NB4 (cell line): ENCODE data around the gene SLCO4A1.
A peak's percentile ranks its signal among the peaks of the same experiment; 100 is the strongest.

Source experiments
- DNase-seq: peaks from one replicate; pipeline ENCODE4 v3.0.0; 2010; ENCODE audit warnings: low read depth
- H3K4me3 ChIP-seq: one replicate; pipeline ENCODE4 v1.5.1; 2011; ENCODE audit warnings: mild to moderate bottlenecking, low read depth, low read length, moderate library complexity
- MYC ChIP-seq: IDR thresholded peaks from 2 replicates; pipeline ENCODE4 v1.6.1; 2011; ENCODE audit warnings: low read depth, low read length
- POLR2A ChIP-seq: IDR thresholded peaks from 2 replicates; pipeline ENCODE4 v1.6.1; 2011; ENCODE audit warnings: mild to moderate bottlenecking; ENCODE audit not compliant: insufficient read length; ENCODE audit errors: extremely low read depth
- TF ChIP-seq, protein P1 (sequence below): IDR thresholded peaks from one replicate; pipeline ENCODE4 v1.5.1; 2012; ENCODE audit warnings: low read depth, low read length
- TF ChIP-seq, protein P2 (sequence below): IDR thresholded peaks from 2 replicates; pipeline ENCODE4 v1.6.1; 2011; ENCODE audit warnings: low read depth, low read length

The SLCO4A1 gene

DNA sequence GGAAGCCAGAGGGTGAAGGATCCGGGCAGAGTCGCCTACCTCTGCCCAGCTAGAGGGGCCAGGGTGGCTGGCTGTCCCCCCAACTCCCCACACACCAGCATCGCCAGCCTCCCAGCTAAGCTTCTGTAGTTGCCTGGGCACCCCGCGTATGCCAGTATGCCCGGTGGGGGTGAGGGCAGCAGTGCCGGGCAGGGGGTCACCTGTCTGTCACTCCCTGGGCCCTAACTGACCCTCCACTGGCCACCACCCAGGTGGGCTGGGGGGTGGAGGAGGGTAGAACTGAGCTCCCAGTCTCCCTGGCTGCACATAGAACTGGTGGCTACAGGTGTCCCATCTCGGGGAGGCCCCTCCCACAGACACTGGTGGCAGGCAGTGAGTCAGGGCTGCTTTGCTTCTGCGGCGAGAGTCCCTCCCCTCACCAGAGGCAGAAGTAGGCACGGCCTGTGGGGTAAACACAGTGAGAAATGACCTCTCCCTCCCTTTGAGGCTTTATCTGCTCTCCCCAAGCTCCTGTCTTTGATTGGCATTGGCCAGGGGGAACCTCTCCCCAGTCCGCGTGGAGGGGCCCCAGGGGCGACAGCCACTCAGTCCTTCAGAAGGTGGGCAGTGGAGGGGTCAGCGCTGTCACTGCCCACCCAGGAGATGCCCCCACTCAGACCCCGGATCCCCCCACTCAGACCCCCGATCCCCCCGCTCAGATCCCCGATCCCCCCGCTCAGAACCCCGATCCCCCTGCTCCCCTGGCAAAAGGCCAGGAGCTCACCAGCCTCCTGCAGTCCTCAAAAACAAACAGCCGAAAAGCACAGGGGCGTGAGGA lies 68.8 kb downstream of the SLCO4A1 start:
- TF ChIP-seq, protein P1, sequence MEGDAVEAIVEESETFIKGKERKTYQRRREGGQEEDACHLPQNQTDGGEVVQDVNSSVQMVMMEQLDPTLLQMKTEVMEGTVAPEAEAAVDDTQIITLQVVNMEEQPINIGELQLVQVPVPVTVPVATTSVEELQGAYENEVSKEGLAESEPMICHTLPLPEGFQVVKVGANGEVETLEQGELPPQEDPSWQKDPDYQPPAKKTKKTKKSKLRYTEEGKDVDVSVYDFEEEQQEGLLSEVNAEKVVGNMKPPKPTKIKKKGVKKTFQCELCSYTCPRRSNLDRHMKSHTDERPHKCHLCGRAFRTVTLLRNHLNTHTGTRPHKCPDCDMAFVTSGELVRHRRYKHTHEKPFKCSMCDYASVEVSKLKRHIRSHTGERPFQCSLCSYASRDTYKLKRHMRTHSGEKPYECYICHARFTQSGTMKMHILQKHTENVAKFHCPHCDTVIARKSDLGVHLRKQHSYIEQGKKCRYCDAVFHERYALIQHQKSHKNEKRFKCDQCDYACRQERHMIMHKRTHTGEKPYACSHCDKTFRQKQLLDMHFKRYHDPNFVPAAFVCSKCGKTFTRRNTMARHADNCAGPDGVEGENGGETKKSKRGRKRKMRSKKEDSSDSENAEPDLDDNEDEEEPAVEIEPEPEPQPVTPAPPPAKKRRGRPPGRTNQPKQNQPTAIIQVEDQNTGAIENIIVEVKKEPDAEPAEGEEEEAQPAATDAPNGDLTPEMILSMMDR: no peak
- TF ChIP-seq POLR2A (no peak), MYC (no peak)
- TF ChIP-seq, protein P2, sequence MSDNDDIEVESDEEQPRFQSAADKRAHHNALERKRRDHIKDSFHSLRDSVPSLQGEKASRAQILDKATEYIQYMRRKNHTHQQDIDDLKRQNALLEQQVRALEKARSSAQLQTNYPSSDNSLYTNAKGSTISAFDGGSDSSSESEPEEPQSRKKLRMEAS: no peak
- DNase-seq: peak; percentile 75
- peak overlapping the region; percentile 32 for H3K4me3 ChIP-seq

DNA sequence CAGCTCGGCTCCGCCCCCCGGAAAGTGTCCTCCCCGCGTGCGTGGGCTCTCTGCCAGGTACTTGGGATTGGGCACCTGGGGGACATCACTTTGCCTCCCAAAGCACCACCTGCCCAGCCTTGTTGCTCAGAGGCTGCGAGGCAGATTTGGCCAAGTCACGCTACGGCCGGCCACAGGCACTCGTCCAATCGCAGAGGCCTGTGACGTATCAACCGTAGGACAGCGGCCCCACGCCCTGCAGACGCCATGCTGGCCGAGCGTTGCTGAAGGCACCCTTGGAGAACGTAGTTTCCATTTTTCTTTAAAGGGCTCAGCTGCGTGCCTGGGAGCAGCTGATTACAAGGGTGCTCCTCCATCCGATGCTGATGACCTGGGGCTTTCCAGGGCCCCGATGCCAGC lies 69.4 kb downstream of the SLCO4A1 start:
- TF ChIP-seq POLR2A: no peak
- TF ChIP-seq, protein P1: no peak
- TF ChIP-seq, protein P2: no peak
- TF ChIP-seq MYC: no peak
- no peak for DNase-seq
- no peak overlapping the region for H3K4me3 ChIP-seq

DNA sequence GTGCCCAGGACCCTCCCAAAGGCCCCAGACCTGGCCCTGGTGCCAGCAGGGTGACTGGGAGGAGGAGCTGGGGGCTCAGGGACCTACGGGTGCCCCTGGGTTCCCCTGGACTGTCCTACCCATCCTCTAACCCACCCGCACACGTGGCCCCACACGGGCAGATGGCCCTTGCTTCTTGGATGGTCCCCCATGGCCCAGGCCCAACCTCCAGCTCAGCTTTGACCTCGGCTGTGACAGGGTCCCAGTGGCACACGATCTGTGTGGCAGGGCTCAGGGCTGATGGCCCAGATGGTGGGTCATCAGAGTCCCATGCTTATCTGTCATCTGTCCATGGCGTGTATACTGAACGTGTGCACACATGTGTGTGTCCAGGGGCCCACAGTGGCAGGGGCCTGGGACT lies 70.3 kb downstream of the SLCO4A1 start:
- DNase-seq: no peak
- TF ChIP-seq POLR2A: no peak
- TF ChIP-seq MYC: no peak
- TF ChIP-seq, protein P2: no peak
- TF ChIP-seq, protein P1: no peak
- H3K4me3 ChIP-seq: no peak overlapping the region

DNA sequence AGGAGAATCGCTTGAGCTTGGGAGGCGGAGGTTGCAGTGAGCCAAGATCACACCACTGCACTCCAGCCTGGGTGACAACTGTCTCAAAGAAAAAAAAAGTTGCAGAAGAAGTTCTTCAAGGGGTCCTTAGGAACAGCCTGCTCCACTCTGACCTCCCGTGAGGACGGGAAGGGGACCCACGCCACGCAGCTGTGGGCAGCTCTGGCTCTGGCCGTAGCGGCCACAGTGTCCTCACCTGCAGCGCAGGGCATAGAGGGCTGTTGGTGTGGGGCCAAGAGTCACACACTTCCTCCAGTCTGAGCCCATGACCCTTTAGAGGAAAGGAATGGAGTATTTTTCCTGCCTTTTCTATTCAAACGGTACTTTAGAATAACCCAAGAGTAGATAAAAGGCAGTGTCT lies 71.7 kb downstream of the SLCO4A1 start:
- TF ChIP-seq, protein P2: no peak
- TF ChIP-seq, protein P1: no peak
- TF ChIP-seq POLR2A (no peak), MYC (no peak)

DNA sequence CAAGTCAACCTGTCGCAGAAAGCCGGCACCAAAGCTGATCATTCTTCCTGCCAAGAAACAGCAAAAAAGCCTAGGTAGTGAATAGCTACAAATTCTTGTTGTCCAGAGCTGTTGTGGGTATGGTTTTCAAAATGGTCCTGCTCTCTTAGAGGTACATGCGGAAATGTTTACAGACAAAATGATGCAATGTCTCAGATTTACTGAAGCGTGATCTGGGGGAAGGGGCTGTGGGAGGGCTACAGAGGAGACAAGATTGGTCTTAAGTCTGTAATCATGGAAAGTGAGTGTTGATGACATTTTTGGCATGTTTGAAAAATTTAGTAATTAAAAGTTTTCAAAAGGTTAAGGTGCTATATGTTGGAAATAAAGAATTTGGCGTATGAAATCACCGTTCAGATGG lies 72.5 kb downstream of the SLCO4A1 start:
- DNase-seq: no peak
- TF ChIP-seq POLR2A: no peak
- TF ChIP-seq MYC: no peak
- TF ChIP-seq, protein P2: no peak
- TF ChIP-seq, protein P1: no peak
- H3K4me3 ChIP-seq: no peak overlapping the region

More for the DNA sequence above, 71.7 kb downstream of the SLCO4A1 start:
- H3K4me3 ChIP-seq: no peak overlapping the region
- no peak for DNase-seq

DNA sequence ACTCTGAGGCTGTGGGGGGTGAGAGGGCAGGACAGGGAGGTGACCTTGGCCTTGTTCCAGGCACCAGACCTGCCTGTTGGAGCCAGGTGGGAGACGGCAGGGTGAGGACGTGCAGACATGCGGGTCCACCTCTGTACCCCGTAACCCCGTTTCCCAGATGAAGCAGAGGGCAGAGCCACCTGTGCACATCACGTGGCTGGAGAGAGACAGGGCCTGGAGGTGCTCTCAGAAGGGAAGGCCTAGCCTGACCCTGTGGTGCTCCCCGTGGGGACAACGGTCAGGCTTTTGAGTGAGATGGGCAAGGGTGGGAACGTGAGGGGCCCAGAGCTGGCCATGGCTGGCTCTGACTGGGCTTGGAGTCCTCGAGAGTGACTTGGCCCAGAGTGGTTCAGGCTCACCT lies 72.9 kb downstream of the SLCO4A1 start:
- no peak overlapping the region for H3K4me3 ChIP-seq
- TF ChIP-seq, protein P1: no peak
- no peak for TF ChIP-seq POLR2A
- TF ChIP-seq MYC: no peak
- TF ChIP-seq, protein P2: no peak
- no peak for DNase-seq
